Peyer's patch (tissue), 4 donors: Measurements from ENCODE around the gene RALB. TPM values are rescaled to one million over a fixed set of nuclear protein-coding genes. Genes with fewer than 3 reads are reported as not detected.
A peak's percentile ranks its signal among the peaks of the same experiment; 100 is the strongest.

ENCODE experiments used
- DNase-seq, 3 donors: peaks; one replicate each; pipeline ENCODE4 v3.0.0-alpha.2; 2017 to 2019
- H3K27ac ChIP-seq, 4 donors: fragments of 200-600 bp; sonication (generic); one replicate each; pipeline ENCODE4 v1.5.1; 2016 to 2019
- H3K27me3 ChIP-seq, 2 donors: fragments of 200-600 bp; sonication (generic); one replicate each; pipeline ENCODE4 v1.5.1; 2019
- H3K36me3 ChIP-seq, 3 donors: fragments of 200-600 bp; sonication (generic); one replicate each; pipeline ENCODE4 v1.5.1; 2016 to 2019
- H3K4me1 ChIP-seq, 4 donors: fragments of 200-600 bp; sonication (generic); one replicate each; pipeline ENCODE4 v1.5.1; 2016 to 2019
- H3K4me3 ChIP-seq, 4 donors: fragments of 200-600 bp; sonication (generic); 1 replicate in 3 of 4; 2 replicates in 1 of 4; pipeline ENCODE4 v1.5.1; 2016 to 2019; ENCODE audit warnings: mild to moderate bottlenecking in 1 of 4
- H3K9me3 ChIP-seq, 4 donors: fragments of 200-600 bp; sonication (generic); one replicate each; pipeline ENCODE4 v1.5.1; 2016 to 2019; ENCODE audit warnings: mild to moderate bottlenecking in 1 of 4
- CTCF ChIP-seq, 6 experiments: fragments of 450-650 bp in 4 of 6; fragments of 200-600 bp in 2 of 6; sonication (generic) in 1 of 6; IDR thresholded peaks; one replicate each; pipeline ENCODE4 v1.5.1; 2017 to 2019; ENCODE audit warnings: antibody characterized with exemption in 6 of 6, mild to moderate bottlenecking in 3 of 6, moderate library complexity in 1 of 6
- POLR2A ChIP-seq, 2 donors: fragments of 450-650 bp; IDR thresholded peaks; one replicate each; pipeline ENCODE4 v1.5.1; 2017; ENCODE audit warnings: antibody characterized with exemption in 2 of 2, mild to moderate bottlenecking in 2 of 2, moderate library complexity in 2 of 2
- total RNA-seq, 4 donors: library from RNA; depleted of rRNA; stranded (reverse); fragments of >200 nt; gene quantifications; one replicate each; pipeline ENCODE4 v1.1.0, GENCODE V29; 2016

RALB gene
- total RNA-seq, 4 donors from 2014 or later: 49.3 to 61.9 (median 50.2) TPM

- no peaks in the 10 kb centered on the region for H3K27me3 ChIP-seq
- H3K36me3 ChIP-seq: no peaks in the 10 kb centered on the region
- TF ChIP-seq CTCF (IDR thresholded peaks at IDR 0.05): no peak
- no peak for TF ChIP-seq POLR2A (IDR thresholded peaks at IDR 0.05)
- no peak overlapping the region for H3K4me3 ChIP-seq
- no peaks in the 10 kb centered on the region for H3K9me3 ChIP-seq
- H3K27ac ChIP-seq: no peak overlapping the region
- no peaks in the 10 kb centered on the region for H3K4me1 ChIP-seq
- DNase-seq: no peak
Observed at GRCh38 chr2:120272763-120273481, 20.3 kb downstream of the RALB start.

- peaks cover 0 to 18% (median 0%) of the 10 kb centered on the region in 3 donors for H3K36me3 ChIP-seq
- H3K9me3 ChIP-seq: no peaks in the 10 kb centered on the region
- no peaks in the 10 kb centered on the region for H3K4me1 ChIP-seq
- no peak for DNase-seq
- H3K4me3 ChIP-seq: no peak overlapping the region
- no peak for TF ChIP-seq CTCF (IDR thresholded peaks at IDR 0.05)
- no peak overlapping the region for H3K27ac ChIP-seq
- H3K27me3 ChIP-seq: no peaks in the 10 kb centered on the region
Observed at GRCh38 chr2:120275617-120276400, 23.2 kb downstream of the RALB start.

GRCh38 chr2:120277505-120278205 lies 25.0 kb downstream of the RALB start:
- no peak overlapping the region for H3K4me3 ChIP-seq
- H3K4me1 ChIP-seq: no peaks in the 10 kb centered on the region
- H3K27me3 ChIP-seq: no peaks in the 10 kb centered on the region
- H3K36me3 ChIP-seq: peaks cover 0 to 18% (median 0%) of the 10 kb centered on the region in 3 donors
- no peaks in the 10 kb centered on the region for H3K9me3 ChIP-seq
- DNase-seq: no peak
- TF ChIP-seq POLR2A (IDR thresholded peaks at IDR 0.05) (no peak), CTCF (IDR thresholded peaks at IDR 0.05) (no peak)
- H3K27ac ChIP-seq: no peak overlapping the region

- TF ChIP-seq POLR2A (IDR thresholded peaks at IDR 0.05): no peak
- no peak for TF ChIP-seq CTCF (IDR thresholded peaks at IDR 0.05)
- Histone ChIP-seq H3K9me3 (no peaks in the 10 kb centered on the region), H3K36me3 (peaks cover 0 to 18% (median 0%) of the 10 kb centered on the region in 3 donors), H3K4me3 (no peak overlapping the region), H3K4me1 (no peaks in the 10 kb centered on the region), H3K27me3 (no peaks in the 10 kb centered on the region), H3K27ac (no peak overlapping the region)
- no peak for DNase-seq
Observed at GRCh38 chr2:120278901-120279300, 26.2 kb downstream of the RALB start.

GRCh38 chr2:120279708-120280107 lies 27.1 kb downstream of the RALB start:
- no peak for TF ChIP-seq POLR2A (IDR thresholded peaks at IDR 0.05)
- no peak for TF ChIP-seq CTCF (IDR thresholded peaks at IDR 0.05)
- H3K4me1 ChIP-seq: no peaks in the 10 kb centered on the region
- no peaks in the 10 kb centered on the region for H3K9me3 ChIP-seq
- no peaks in the 10 kb centered on the region for H3K27me3 ChIP-seq
- peak in 1 of 3 donors; percentile 49 for DNase-seq
- H3K4me3 ChIP-seq: no peak overlapping the region
- peaks cover 0 to 22% (median 0%) of the 10 kb centered on the region in 3 donors for H3K36me3 ChIP-seq
- H3K27ac ChIP-seq: no peak overlapping the region
